ENCODE results near the gene ZNF613. TPM values are rescaled to one million over a fixed set of nuclear protein-coding genes. Genes with fewer than 3 reads are reported as not detected.
A peak's percentile ranks its signal among the peaks of the same experiment; 100 is the strongest.

ZNF613 gene
- total and polyA plus RNA-seq, 2 of the 13 experiments (the other 11 are each of a cell fraction or from before 2014, with no cell fraction given), result 3.6 to 8.3 TPM

DNA sequence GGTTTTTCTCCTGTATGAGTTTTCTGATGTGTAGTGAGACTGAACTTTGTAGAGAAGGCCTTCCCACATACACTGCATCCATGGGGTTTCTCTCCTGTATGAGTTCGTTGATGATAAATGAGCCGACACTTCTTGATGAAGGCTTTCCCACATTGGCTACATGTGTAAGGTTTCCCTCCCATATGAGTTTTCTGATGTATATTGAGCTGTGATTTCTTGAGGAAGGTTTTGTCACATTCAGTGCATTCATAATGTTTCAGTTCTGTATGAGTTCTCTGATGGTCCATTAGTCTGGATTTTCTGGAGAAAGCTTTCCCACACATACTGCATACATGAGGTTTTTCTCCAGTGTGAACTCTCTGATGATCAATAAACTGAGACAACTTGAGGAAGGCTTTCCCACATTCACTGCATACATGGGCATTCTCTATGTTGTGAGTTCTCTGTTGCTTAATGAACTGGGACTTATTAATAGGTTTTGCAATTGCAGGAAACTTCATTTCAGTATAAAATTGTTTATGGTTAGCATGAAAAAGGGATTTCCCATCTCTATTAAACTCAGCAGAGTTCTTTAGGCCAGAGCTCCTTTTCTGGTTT, 66.9 kb downstream of the ZNF613 start:
- H3K9me3 ChIP-seq (ENCODE audit: low read length), result peaks cover 91% of the 10 kb centered on the region
- H2AFZ ChIP-seq (ENCODE audit: low read length), result no peak overlapping the region
- WGBS (ENCODE audit: low lambda C conversion rate), result 100% methylated on average over 2 of the region's 2 CpGs
- intact Hi-C loops (cut with micrococcal nuclease; ENCODE audit: unreplicated experiment) (no loop called here), in situ Hi-C loops (cut with HindIII; ENCODE audit: extremely low pct_ligation_motif_present, low pct_unique_long_range_greater_than_20kb) (no loop called here)
- H3K36me3 ChIP-seq (replicated peaks in 1 of 2; ENCODE audit: control insufficient read depth in 1 of 2, insufficient read depth in 2 of 2, low read length in 2 of 2), result peaks cover 10 to 46% of the 10 kb centered on the region in 2 experiments
- no peak overlapping the region for H3K27ac ChIP-seq (ENCODE audit: extremely low read length, insufficient read depth, low read length)
- ChIA-PET CTCF (ENCODE audit: low intra/inter-chr PET ratio, low total read pairs) (no interaction called here), POLR2A (no interaction called here)
- TF ChIP-seq ZKSCAN5 (CRISPR knock-in tag; IDR thresholded peaks at IDR 0.05) (no peak), ZNF274 (CRISPR knock-in tag; IDR thresholded peaks at IDR 0.05) (peak; percentile 98; the same call in 1 of the 2 replicates)
- H3K4me1 ChIP-seq (ENCODE audit: insufficient read depth, low read length), result no peaks in the 10 kb centered on the region
- no peak overlapping the region for H3K4me2 ChIP-seq (ENCODE audit: low read depth, low read length)
- no peaks in the 10 kb centered on the region for H4K20me1 ChIP-seq (ENCODE audit: insufficient read depth, low read length)
- BruUV-seq (replicated peaks), result no TSS peak
- FAIRE-seq (no peak), DNase-seq (ENCODE audit: low spot score) (no peak), ATAC-seq (no peak)
- H3K4me3 ChIP-seq (replicated peaks in 1 of 3; ENCODE audit: insufficient read depth in 1 of 3, low read depth in 2 of 3, low read length in 3 of 3), result no peak overlapping the region
- no peaks in the 10 kb centered on the region for H3K79me2 ChIP-seq (ENCODE audit: insufficient read depth, low read length)
- no peak overlapping the region for H3K9ac ChIP-seq (ENCODE audit: insufficient read depth, low read depth, low read length)
- H3K27me3 ChIP-seq (ENCODE audit: control insufficient read depth in 1 of 2, insufficient read depth in 2 of 2, low read length in 2 of 2), result no peaks in the 10 kb centered on the region

Other genes starting within 250 kb of the ZNF613 start
- 0.53 and 2.2 TPM in 2 replicates for gene SPACA6, start 234.1 kb upstream of the ZNF613 start, total RNA-seq (2016; rRNA removed; fragmentation: Illumina TruSeq; extraction: Trizol)
- 1.4 and 2.3 TPM in 2 replicates for gene SPACA6, start 234.1 kb upstream of the ZNF613 start, polyA plus RNA-seq (2011; rRNA removed)
- not detected in 2 replicates for gene HAS1, start 203.5 kb upstream of the ZNF613 start, total RNA-seq (2016; rRNA removed; fragmentation: Illumina TruSeq; extraction: Trizol)
- gene HAS1, start 203.5 kb upstream of the ZNF613 start, polyA plus RNA-seq (2011; rRNA removed), result 0.12 TPM in 1 of 2 replicates, not detected in the other
- gene FPR1, start 175.6 kb upstream of the ZNF613 start, total RNA-seq (2016; rRNA removed; fragmentation: Illumina TruSeq; extraction: Trizol), result not detected in 2 replicates
- 0.07 TPM in 1 of 2 replicates, not detected in the other for gene FPR1, start 175.6 kb upstream of the ZNF613 start, polyA plus RNA-seq (2011; rRNA removed)
- gene FPR2, start 166.3 kb upstream of the ZNF613 start, total RNA-seq (2016; rRNA removed; fragmentation: Illumina TruSeq; extraction: Trizol), result not detected in 2 replicates
- not detected in 2 replicates for gene FPR2, start 166.3 kb upstream of the ZNF613 start, polyA plus RNA-seq (2011; rRNA removed)
- gene FPR3, start 132.3 kb upstream of the ZNF613 start, total RNA-seq (2016; rRNA removed; fragmentation: Illumina TruSeq; extraction: Trizol), result not detected in 2 replicates
- gene FPR3, start 132.3 kb upstream of the ZNF613 start, polyA plus RNA-seq (2011; rRNA removed), result 0.12 TPM in 1 of 2 replicates, not detected in the other
- gene ZNF577, start 39.5 kb upstream of the ZNF613 start, total RNA-seq (2016; rRNA removed; fragmentation: Illumina TruSeq; extraction: Trizol), result 3.2 and 5.7 TPM in 2 replicates
- gene ZNF577, start 39.5 kb upstream of the ZNF613 start, polyA plus RNA-seq (2011; rRNA removed), result 7.1 and 7.6 TPM in 2 replicates
- gene ZNF649, start 22.5 kb upstream of the ZNF613 start, total RNA-seq (2016; rRNA removed; fragmentation: Illumina TruSeq; extraction: Trizol), result 13.4 and 13.9 TPM in 2 replicates
- gene ZNF649, start 22.5 kb upstream of the ZNF613 start, polyA plus RNA-seq (2011; rRNA removed), result 2.6 and 3.0 TPM in 2 replicates
- gene ZNF350, start 59.4 kb downstream of the ZNF613 start, total RNA-seq (2016; rRNA removed; fragmentation: Illumina TruSeq; extraction: Trizol), result 6.9 and 10.0 TPM in 2 replicates
- 3.0 and 3.7 TPM in 2 replicates for gene ZNF350, start 59.4 kb downstream of the ZNF613 start, polyA plus RNA-seq (2011; rRNA removed)
- gene ZNF615, start 80.7 kb downstream of the ZNF613 start, total RNA-seq (2016; rRNA removed; fragmentation: Illumina TruSeq; extraction: Trizol), result 7.8 and 13.9 TPM in 2 replicates
- 5.1 and 5.2 TPM in 2 replicates for gene ZNF615, start 80.7 kb downstream of the ZNF613 start, polyA plus RNA-seq (2011; rRNA removed)
- 22.8 and 38.2 TPM in 2 replicates for gene ZNF614, start 100.9 kb downstream of the ZNF613 start, total RNA-seq (2016; rRNA removed; fragmentation: Illumina TruSeq; extraction: Trizol)
- gene ZNF614, start 100.9 kb downstream of the ZNF613 start, polyA plus RNA-seq (2011; rRNA removed), result 10.0 and 13.0 TPM in 2 replicates
- 8.7 and 10.8 TPM in 2 replicates for gene ZNF432, start 121.4 kb downstream of the ZNF613 start, total RNA-seq (2016; rRNA removed; fragmentation: Illumina TruSeq; extraction: Trizol)
- 3.7 and 4.1 TPM in 2 replicates for gene ZNF432, start 121.4 kb downstream of the ZNF613 start, polyA plus RNA-seq (2011; rRNA removed)
- 14.2 and 15.9 TPM in 2 replicates for gene ZNF841, start 168.3 kb downstream of the ZNF613 start, total RNA-seq (2016; rRNA removed; fragmentation: Illumina TruSeq; extraction: Trizol)
- 6.2 and 6.7 TPM in 2 replicates for gene ZNF841, start 168.3 kb downstream of the ZNF613 start, polyA plus RNA-seq (2011; rRNA removed)
- gene ZNF616, start 212.5 kb downstream of the ZNF613 start, total RNA-seq (2016; rRNA removed; fragmentation: Illumina TruSeq; extraction: Trizol), result 10.4 and 19.8 TPM in 2 replicates
- 2.2 and 3.2 TPM in 2 replicates for gene ZNF616, start 212.5 kb downstream of the ZNF613 start, polyA plus RNA-seq (2011; rRNA removed)
- 5.3 and 5.8 TPM in 2 replicates for gene ZNF836, start 244.1 kb downstream of the ZNF613 start, total RNA-seq (2016; rRNA removed; fragmentation: Illumina TruSeq; extraction: Trizol)
- gene ZNF836, start 244.1 kb downstream of the ZNF613 start, polyA plus RNA-seq (2011; rRNA removed), result 1.6 and 1.7 TPM in 2 replicates